ENCODE data around the gene KLHL17. TPM values are rescaled to one million over a fixed set of nuclear protein-coding genes. Genes with fewer than 3 reads are reported as not detected.

KLHL17 gene
- total RNA-seq, 1 experiment from 2014 or later: 41.4 TPM

DNA sequence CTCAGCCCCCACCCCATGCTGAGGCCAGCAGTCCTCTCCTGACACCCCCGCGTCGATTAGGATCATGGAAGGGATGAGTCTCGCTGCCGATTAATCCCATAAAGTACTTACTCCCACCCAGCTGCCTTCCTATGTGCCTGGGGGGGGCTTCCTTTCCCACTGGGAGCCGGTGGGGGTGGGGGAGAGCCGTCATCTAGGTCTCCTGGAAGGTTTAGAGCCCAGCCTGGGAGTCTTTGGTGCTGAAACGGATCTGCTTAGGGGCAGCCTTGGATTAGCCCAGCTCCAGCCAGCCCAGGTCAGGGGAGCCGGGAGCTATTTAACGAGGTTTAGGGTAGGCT is 26.8 kb upstream of the KLHL17 start:
- no peak overlapping the region for H3K27ac Mint-ChIP-seq
- peaks cover 6 to 40% of the 10 kb centered on the region in 2 experiments for H3K4me1 Mint-ChIP-seq
- Histone ChIP-seq H3K79me1 (ENCODE audit: insufficient read depth, low read depth, low read length, poor library complexity, severe bottlenecking) (no peaks in the 10 kb centered on the region), H4K8ac (replicated peaks; ENCODE audit: insufficient read length, low read depth, low read length) (no peak overlapping the region), H2AK5ac (ENCODE audit: insufficient read length, low read length) (no peak overlapping the region), H2BK20ac (ENCODE audit: low read depth, low read length, poor library complexity, severe bottlenecking) (no peak overlapping the region), H3K14ac (ENCODE audit: insufficient read depth, low read length) (no peak overlapping the region), H2BK15ac (ENCODE audit: low read depth, low read length) (no peak overlapping the region), H4K5ac (ENCODE audit: insufficient read length, low read depth, low read length) (no peak overlapping the region), H3K23ac (ENCODE audit: insufficient read length, low read depth, low read length) (no peak overlapping the region), H3K4me2 (ENCODE audit: insufficient read depth, insufficient read length, low read length) (no peak overlapping the region), H3K9me3 (ENCODE audit: control insufficient read depth, low read depth, low read length) (no peaks in the 10 kb centered on the region), H2AFZ (ENCODE audit: low read length) (no peak overlapping the region), H3K79me2 (ENCODE audit: insufficient read depth, low read length) (no peaks in the 10 kb centered on the region), H2BK12ac (ENCODE audit: insufficient read length, low read depth, low read length) (no peak overlapping the region), H3K23me2 (ENCODE audit: insufficient read length, low read depth, low read length, poor library complexity, severe bottlenecking) (no peaks in the 10 kb centered on the region), H3K27ac (ENCODE audit: insufficient read length, low read depth, low read length) (no peak overlapping the region), H3K9ac (ENCODE audit: extremely low read depth, insufficient read length, low read length) (no peak overlapping the region), H2BK5ac (ENCODE audit: insufficient read length, low read length) (no peak overlapping the region), H3K18ac (ENCODE audit: insufficient read length, low read depth, low read length) (no peak overlapping the region), H3K4me1 (ENCODE audit: insufficient read depth, low read length) (no peaks in the 10 kb centered on the region), H3K4ac (ENCODE audit: low read depth, low read length) (no peak overlapping the region), H2BK120ac (ENCODE audit: low read depth, low read length, poor library complexity, severe bottlenecking) (no peak overlapping the region), H3T11ph (ENCODE audit: low read length) (no peak overlapping the region), H4K91ac (ENCODE audit: insufficient read length, low read depth, low read length) (no peak overlapping the region), H3K27me3 (ENCODE audit: insufficient read depth, low read length) (peaks cover 56% of the 10 kb centered on the region), H4K20me1 (ENCODE audit: control insufficient read depth, insufficient read depth, insufficient read length) (peaks cover 5% of the 10 kb centered on the region), H3K56ac (ENCODE audit: insufficient read length, low read depth, low read length) (no peak overlapping the region)
- H3K27me3 Mint-ChIP-seq (ENCODE audit: low read depth): peaks cover 87% of the 10 kb centered on the region
- DNase-seq: no peak
- H3K4me3 Mint-ChIP-seq: no peak overlapping the region
- no CpG with 5 or more reads among the region's 10 CpGs for WGBS (ENCODE audit: extremely low coverage, insufficient read length, low lambda C conversion rate)
- H3K36me3 Mint-ChIP-seq (ENCODE audit: insufficient read depth in 1 of 3, low read depth in 3 of 3): peaks cover 0 to 3% (median 2%) of the 10 kb centered on the region in 3 experiments; a peak in 2 of 7 replicates
- TF ChIP-seq, protein P1, sequence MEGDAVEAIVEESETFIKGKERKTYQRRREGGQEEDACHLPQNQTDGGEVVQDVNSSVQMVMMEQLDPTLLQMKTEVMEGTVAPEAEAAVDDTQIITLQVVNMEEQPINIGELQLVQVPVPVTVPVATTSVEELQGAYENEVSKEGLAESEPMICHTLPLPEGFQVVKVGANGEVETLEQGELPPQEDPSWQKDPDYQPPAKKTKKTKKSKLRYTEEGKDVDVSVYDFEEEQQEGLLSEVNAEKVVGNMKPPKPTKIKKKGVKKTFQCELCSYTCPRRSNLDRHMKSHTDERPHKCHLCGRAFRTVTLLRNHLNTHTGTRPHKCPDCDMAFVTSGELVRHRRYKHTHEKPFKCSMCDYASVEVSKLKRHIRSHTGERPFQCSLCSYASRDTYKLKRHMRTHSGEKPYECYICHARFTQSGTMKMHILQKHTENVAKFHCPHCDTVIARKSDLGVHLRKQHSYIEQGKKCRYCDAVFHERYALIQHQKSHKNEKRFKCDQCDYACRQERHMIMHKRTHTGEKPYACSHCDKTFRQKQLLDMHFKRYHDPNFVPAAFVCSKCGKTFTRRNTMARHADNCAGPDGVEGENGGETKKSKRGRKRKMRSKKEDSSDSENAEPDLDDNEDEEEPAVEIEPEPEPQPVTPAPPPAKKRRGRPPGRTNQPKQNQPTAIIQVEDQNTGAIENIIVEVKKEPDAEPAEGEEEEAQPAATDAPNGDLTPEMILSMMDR (conservative IDR thresholded peaks at IDR 0.05): no peak
- H3K9me3 Mint-ChIP-seq: peaks cover 0 to 2% of the 10 kb centered on the region in 2 experiments; a peak in 1 of 5 replicates

Data from H9 (cell line).